ENCODE measurements around the gene SH3GLB2. TPM values are rescaled to one million over a fixed set of nuclear protein-coding genes. Genes with fewer than 3 reads are reported as not detected.

The SH3GLB2 gene
- total RNA-seq, 3 donors from 2014 or later, result 59.2 to 227 (median 150) TPM

DNA sequence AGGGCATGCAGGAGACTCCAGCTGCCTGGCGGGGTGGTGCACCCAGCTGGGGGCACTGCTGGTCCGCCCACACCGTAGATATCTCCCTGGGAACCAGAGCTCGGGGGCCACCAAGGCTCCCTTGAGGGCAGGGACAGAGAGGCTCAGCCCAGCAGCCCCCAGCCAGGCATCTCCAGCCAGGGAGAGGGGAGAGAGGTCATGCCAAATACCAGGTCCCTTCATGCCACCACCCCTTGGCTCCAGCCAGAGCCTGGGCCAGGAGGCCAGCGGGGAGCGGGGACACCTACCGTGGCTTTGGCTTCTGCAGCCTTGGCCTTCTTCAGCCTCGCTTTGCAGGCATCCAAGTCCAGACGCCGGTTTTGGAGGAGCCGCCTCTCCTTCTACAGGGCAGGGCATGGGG is 14.0 kb downstream of the SH3GLB2 start:
- Histone ChIP-seq H3K36me3 (no peaks in the 10 kb centered on the region), H3K9me3 (no peaks in the 10 kb centered on the region), H3K27ac (no peak overlapping the region), H3K27me3 (no peaks in the 10 kb centered on the region), H3K4me3 (no peak overlapping the region), H3K4me1 (no peaks in the 10 kb centered on the region)
- no peak for DNase-seq (ENCODE audit: low spot score in 2 of 2)
- TF ChIP-seq POLR2AphosphoS5 (IDR thresholded peaks at IDR 0.05) (no peak), POLR2A (IDR thresholded peaks at IDR 0.05) (no peak)
- TF ChIP-seq, protein P1, sequence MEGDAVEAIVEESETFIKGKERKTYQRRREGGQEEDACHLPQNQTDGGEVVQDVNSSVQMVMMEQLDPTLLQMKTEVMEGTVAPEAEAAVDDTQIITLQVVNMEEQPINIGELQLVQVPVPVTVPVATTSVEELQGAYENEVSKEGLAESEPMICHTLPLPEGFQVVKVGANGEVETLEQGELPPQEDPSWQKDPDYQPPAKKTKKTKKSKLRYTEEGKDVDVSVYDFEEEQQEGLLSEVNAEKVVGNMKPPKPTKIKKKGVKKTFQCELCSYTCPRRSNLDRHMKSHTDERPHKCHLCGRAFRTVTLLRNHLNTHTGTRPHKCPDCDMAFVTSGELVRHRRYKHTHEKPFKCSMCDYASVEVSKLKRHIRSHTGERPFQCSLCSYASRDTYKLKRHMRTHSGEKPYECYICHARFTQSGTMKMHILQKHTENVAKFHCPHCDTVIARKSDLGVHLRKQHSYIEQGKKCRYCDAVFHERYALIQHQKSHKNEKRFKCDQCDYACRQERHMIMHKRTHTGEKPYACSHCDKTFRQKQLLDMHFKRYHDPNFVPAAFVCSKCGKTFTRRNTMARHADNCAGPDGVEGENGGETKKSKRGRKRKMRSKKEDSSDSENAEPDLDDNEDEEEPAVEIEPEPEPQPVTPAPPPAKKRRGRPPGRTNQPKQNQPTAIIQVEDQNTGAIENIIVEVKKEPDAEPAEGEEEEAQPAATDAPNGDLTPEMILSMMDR (IDR thresholded peaks at IDR 0.05), result no peak
- intact Hi-C loops (cut with DNase I; ENCODE audit: low total_unique reads), result no loop called here

DNA sequence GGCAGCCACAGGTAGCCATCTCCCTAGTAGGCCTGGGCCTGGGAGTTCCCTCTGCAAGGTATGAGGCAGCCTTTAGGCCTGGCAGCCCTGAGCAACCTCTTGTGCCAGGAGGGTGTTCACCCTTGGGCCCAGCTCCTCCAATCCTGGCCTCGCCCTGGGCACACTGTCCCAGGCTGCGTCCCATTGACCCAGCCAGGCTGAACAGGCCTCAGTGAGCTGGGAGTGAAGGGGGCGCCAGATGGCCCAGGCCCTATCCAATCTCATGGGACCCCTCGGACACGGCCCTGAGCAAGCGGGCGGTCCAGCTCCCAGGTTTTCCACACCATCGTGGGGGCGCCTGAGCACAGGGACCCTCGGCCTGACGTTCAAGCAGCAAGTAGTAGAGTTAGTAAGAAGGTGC is 14.5 kb downstream of the SH3GLB2 start:
- H3K36me3 ChIP-seq, result no peaks in the 10 kb centered on the region
- no peak for TF ChIP-seq POLR2A (IDR thresholded peaks at IDR 0.05)
- TF ChIP-seq, protein P1 (IDR thresholded peaks at IDR 0.05), result no peak
- TF ChIP-seq POLR2AphosphoS5 (IDR thresholded peaks at IDR 0.05), result no peak
- H3K4me3 ChIP-seq, result no peak overlapping the region
- DNase-seq (ENCODE audit: low spot score in 2 of 2), result no peak
- H3K4me1 ChIP-seq, result no peaks in the 10 kb centered on the region
- H3K27me3 ChIP-seq, result no peaks in the 10 kb centered on the region
- peak overlapping the region in 1 of 2 donors; percentile 44 for H3K27ac ChIP-seq
- H3K9me3 ChIP-seq, result no peaks in the 10 kb centered on the region
- intact Hi-C loops (cut with DNase I; ENCODE audit: low total_unique reads), result no loop called here

DNA sequence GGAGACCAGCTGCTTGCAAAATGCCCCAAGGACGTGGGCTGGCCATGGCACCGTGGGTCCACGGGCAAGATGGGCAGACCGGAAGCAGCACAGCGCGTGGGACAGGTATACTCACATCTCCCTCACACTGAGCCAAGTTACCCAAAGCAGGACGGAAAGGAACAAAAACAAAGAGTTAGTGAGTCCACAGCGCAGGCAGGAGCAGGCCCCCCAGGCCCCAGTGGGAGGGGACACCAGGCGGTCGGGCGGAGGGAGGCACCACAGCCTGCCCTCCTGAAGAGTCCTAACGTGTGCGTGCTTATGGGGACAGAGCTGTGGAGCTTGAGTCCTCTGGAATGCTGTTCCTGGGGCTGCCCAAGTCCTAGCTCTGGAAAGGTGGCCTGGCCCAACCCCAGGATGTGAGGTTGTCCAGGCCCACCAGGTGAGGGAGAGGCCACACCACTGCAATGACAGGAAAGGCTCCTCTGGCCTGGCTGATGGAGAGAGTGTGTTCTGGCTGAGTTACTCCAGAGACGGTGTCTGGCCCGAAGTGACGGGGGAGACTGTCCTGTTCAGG is 15.2 kb downstream of the SH3GLB2 start:
- TF ChIP-seq POLR2A (IDR thresholded peaks at IDR 0.05) (no peak), POLR2AphosphoS5 (IDR thresholded peaks at IDR 0.05) (no peak)
- TF ChIP-seq, protein P1 (IDR thresholded peaks at IDR 0.05), result no peak
- no peaks in the 10 kb centered on the region for H3K4me1 ChIP-seq
- peak overlapping the region; percentile 17 to 44 for H3K27ac ChIP-seq
- no peaks in the 10 kb centered on the region for H3K36me3 ChIP-seq
- intact Hi-C loops (cut with DNase I; ENCODE audit: low total_unique reads), result no loop called here
- no peak for DNase-seq (ENCODE audit: low spot score in 2 of 2)
- H3K4me3 ChIP-seq, result no peak overlapping the region
- H3K9me3 ChIP-seq, result no peaks in the 10 kb centered on the region
- H3K27me3 ChIP-seq, result no peaks in the 10 kb centered on the region

DNA sequence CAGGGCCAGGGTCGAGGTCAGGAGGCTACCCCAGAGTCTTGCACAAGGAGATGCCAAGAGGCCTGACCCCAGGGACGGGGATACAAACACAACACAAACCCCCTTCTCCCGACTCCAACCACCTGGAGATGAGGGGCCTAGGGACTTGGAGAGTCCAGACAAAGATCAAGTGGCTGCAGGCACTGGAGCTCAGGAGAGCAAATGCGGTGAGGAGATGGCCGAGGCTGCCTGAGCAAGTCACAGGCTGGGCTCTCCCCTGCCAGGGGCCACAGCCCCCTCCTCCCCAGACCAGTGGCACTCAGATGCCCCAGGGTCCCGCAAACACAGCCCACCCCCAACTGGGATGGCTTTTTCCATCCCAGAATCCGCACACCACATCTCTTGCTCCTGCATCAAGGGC is 15.8 kb downstream of the SH3GLB2 start:
- H3K27me3 ChIP-seq, result no peaks in the 10 kb centered on the region
- no peaks in the 10 kb centered on the region for H3K36me3 ChIP-seq
- H3K4me3 ChIP-seq, result no peak overlapping the region
- TF ChIP-seq, protein P1 (IDR thresholded peaks at IDR 0.05), result no peak
- TF ChIP-seq POLR2A (IDR thresholded peaks at IDR 0.05) (no peak), POLR2AphosphoS5 (IDR thresholded peaks at IDR 0.05) (no peak)
- no peak for DNase-seq (ENCODE audit: low spot score in 2 of 2)
- no peaks in the 10 kb centered on the region for H3K9me3 ChIP-seq
- H3K27ac ChIP-seq, result peak overlapping the region; percentile 17 to 44
- H3K4me1 ChIP-seq, result no peaks in the 10 kb centered on the region
- intact Hi-C loops (cut with DNase I; ENCODE audit: low total_unique reads), result no loop called here

DNA sequence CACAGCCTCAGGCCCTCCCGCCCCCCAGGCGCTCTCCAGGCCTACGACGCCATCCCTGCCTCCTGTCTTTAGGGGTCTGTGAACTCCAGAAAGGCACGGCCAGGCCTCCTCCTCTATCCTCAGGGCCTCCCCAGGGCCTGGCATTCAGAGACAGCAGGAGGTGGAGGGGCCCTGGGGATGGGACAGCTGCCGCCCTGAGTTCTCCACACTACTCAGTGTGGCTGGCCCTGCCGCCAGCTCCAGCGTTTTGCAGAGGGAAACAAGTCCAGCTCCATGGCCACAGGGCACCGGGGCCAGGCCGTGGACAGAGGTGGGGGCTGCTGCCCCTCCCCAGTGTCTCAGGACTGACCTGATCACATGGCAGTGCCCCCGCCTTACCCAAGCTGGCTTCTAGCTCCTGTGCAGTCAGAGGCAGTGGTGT is 16.4 kb downstream of the SH3GLB2 start:
- no peaks in the 10 kb centered on the region for H3K4me1 ChIP-seq
- TF ChIP-seq POLR2AphosphoS5 (IDR thresholded peaks at IDR 0.05), result no peak
- TF ChIP-seq, protein P1 (IDR thresholded peaks at IDR 0.05), result no peak
- TF ChIP-seq POLR2A (IDR thresholded peaks at IDR 0.05), result no peak
- H3K27me3 ChIP-seq, result no peaks in the 10 kb centered on the region
- DNase-seq (ENCODE audit: low spot score in 2 of 2), result no peak
- intact Hi-C loops (cut with DNase I; ENCODE audit: low total_unique reads), result no loop called here
- no peak overlapping the region for H3K4me3 ChIP-seq
- no peaks in the 10 kb centered on the region for H3K9me3 ChIP-seq
- H3K27ac ChIP-seq, result no peak overlapping the region
- no peaks in the 10 kb centered on the region for H3K36me3 ChIP-seq
